GM12878 (cell line): ENCODE results near the gene CYSRT1. TPM values are rescaled to one million over a fixed set of nuclear protein-coding genes. Genes with fewer than 3 reads are reported as not detected.

Experiments
- ATAC-seq: fragments of 200-7000 bp; cut with Tn5 transposase; 3 replicates; pipeline ENCODE4 v1.9.1; 2020; ENCODE audit warnings: mild to moderate bottlenecking, moderate library complexity
- BruUV-seq: library from RNA; stranded (reverse); fragments of 400-500 nt; replicated peaks from 2 replicates; lab custom pipeline; 2021; lab: Mats Ljungman, UMichigan
- CTCF ChIA-PET: fragments of 300-600 bp; sonication (Branson Sonifier 250); formaldehyde crosslinking; extraction: SDS; loops from one replicate; lab custom pipeline; 2021; ENCODE audit warnings: inconsistent platforms; lab: Yijun Ruan, JAX
- POLR2A ChIA-PET: fragments of 350-600 bp; formaldehyde crosslinking; extraction: SDS; loops from one replicate; lab custom pipeline; 2021; ENCODE audit warnings: inconsistent platforms; lab: Charles Lee
- RAD21 ChIA-PET: fragments of 300-600 bp; sonication (Branson Sonifier 250); formaldehyde crosslinking; loops from one replicate; lab custom pipeline; 2023; ENCODE audit warnings: antibody characterized with exemption; ENCODE audit not compliant: unreplicated experiment; lab: Charles Lee
- SMC1A ChIA-PET: fragments of 300-600 bp; sonication (Branson Sonifier 250); formaldehyde crosslinking; loops from one replicate; lab custom pipeline; 2023; ENCODE audit not compliant: unreplicated experiment, uncharacterized antibody; lab: Charles Lee
- DNase-seq: peaks from one replicate; pipeline ENCODE4 v3.0.0-alpha.2; 2011; ENCODE audit warnings: low read depth, low spot score
- FAIRE-seq: peaks from 3 replicates; lab custom pipeline; 2011; peaks lifted over from hg19 to GRCh38; lab: Jason Lieb, UNC
- H2AFZ ChIP-seq: 2 replicates; pipeline ENCODE4 v1.6.0; 2011; ENCODE audit warnings: low read depth, low read length, control low read depth; ENCODE audit not compliant: control insufficient read depth
- H3K27ac ChIP-seq: 2 replicates; pipeline ENCODE4 v1.5.1; 2011; ENCODE audit warnings: control low read depth; ENCODE audit not compliant: control insufficient read depth, insufficient read depth
- H3K27me3 ChIP-seq, 2 experiments: replicated peaks in 1 of 2; 2 replicates each; pipeline versions ENCODE4 v1.6.0 to v1.6.1; 2011; ENCODE audit warnings: low read length in 1 of 2; ENCODE audit not compliant: control insufficient read depth in 2 of 2, insufficient read depth in 2 of 2
- H3K36me3 ChIP-seq, 2 experiments: 2 replicates each; pipeline ENCODE4 v1.5.1; 2011; ENCODE audit warnings: low read length in 1 of 2; ENCODE audit not compliant: control insufficient read depth in 2 of 2, insufficient read depth in 2 of 2
- H3K4me1 ChIP-seq: 2 replicates; pipeline ENCODE4 v1.6.1; 2011; ENCODE audit warnings: mild to moderate bottlenecking, low read length, moderate library complexity, mixed read lengths; ENCODE audit not compliant: control insufficient read depth, insufficient read depth
- H3K4me2 ChIP-seq: 2 replicates; pipeline ENCODE4 v1.6.0; 2011; ENCODE audit warnings: control low read depth; ENCODE audit not compliant: control insufficient read depth, insufficient read depth
- H3K4me3 ChIP-seq: fragments of 200-600 bp; sonication (generic); 2 replicates; pipeline ENCODE4 v1.5.1; 2016
- H3K79me2 ChIP-seq: 2 replicates; pipeline ENCODE4 v1.6.0; 2011; ENCODE audit warnings: low read length; ENCODE audit not compliant: control insufficient read depth, insufficient read depth
- H3K9ac ChIP-seq: 2 replicates; pipeline ENCODE4 v1.8.0; 2011; ENCODE audit warnings: low read length, control low read depth, mixed read lengths; ENCODE audit not compliant: control insufficient read depth, insufficient read depth
- H3K9me3 ChIP-seq: replicated peaks from 3 replicates; pipeline ENCODE4 v1.5.1; 2011; ENCODE audit warnings: mild to moderate bottlenecking, low read length; ENCODE audit not compliant: control insufficient read depth, insufficient read depth
- H4K20me1 ChIP-seq: 2 replicates; pipeline ENCODE4 v1.6.0; 2011; ENCODE audit not compliant: control insufficient read depth, insufficient read depth
- ASH2L ChIP-seq: fragments of 300-600, 200-600 bp; sonication (generic); IDR thresholded peaks from 2 replicates; pipeline ENCODE4 v1.6.1; 2017; ENCODE audit warnings: low read depth, mild to moderate bottlenecking, borderline replicate concordance
- CBX3 ChIP-seq: fragments of 200-600 bp; sonication (generic); IDR thresholded peaks from 2 replicates; pipeline ENCODE4 v1.6.1; 2016; ENCODE audit warnings: low read depth, borderline replicate concordance
- CHD1 ChIP-seq: IDR thresholded peaks from 2 replicates; pipeline ENCODE4 v1.6.1; 2012; ENCODE audit warnings: low read depth, low read length, improper control_type of control experiment
- ETV6 ChIP-seq, 2 experiments: fragments of 450-650 bp in 1 of 2; IDR thresholded peaks in 1 of 2; conservative IDR thresholded peaks in 1 of 2; 2 replicates each; pipeline ENCODE4 v1.6.1; 2014; ENCODE audit warnings: antibody characterized with exemption in 1 of 2, borderline replicate concordance in 1 of 2, low read depth in 1 of 2, mild to moderate bottlenecking in 1 of 2, moderate library complexity in 1 of 2
- FOXK2 ChIP-seq: fragments of 450-650 bp; IDR thresholded peaks from 2 replicates; pipeline ENCODE4 v1.6.1; 2017; ENCODE audit warnings: mild to moderate bottlenecking, moderate library complexity
- GATAD2B ChIP-seq: fragments of 450-650 bp; conservative IDR thresholded peaks from 2 replicates; pipeline ENCODE4 v1.6.1; 2017; ENCODE audit warnings: low read depth, mild to moderate bottlenecking, moderate library complexity
- HCFC1 ChIP-seq: fragments of 150-350 bp; IDR thresholded peaks from 2 replicates; pipeline ENCODE4 v1.6.1; 2014; ENCODE audit warnings: low read length
- MTA2 ChIP-seq: fragments of 450-650 bp; IDR thresholded peaks from 2 replicates; pipeline ENCODE4 v1.6.1; 2016; ENCODE audit warnings: low read depth, mild to moderate bottlenecking, moderate library complexity
- NFYA ChIP-seq: IDR thresholded peaks from 2 replicates; pipeline ENCODE4 v1.6.1; 2011; ENCODE audit warnings: low read depth, mild to moderate bottlenecking, low read length, improper control_type of control experiment, borderline replicate concordance
- NR2C1 ChIP-seq: fragments of 450-650 bp; IDR thresholded peaks from 2 replicates; pipeline ENCODE4 v1.6.1; 2017; ENCODE audit warnings: antibody characterized with exemption, mild to moderate bottlenecking, moderate library complexity
- SMARCA5 ChIP-seq: fragments of 450-650 bp; IDR thresholded peaks from 2 replicates; pipeline ENCODE4 v1.6.1; 2017; ENCODE audit warnings: mild to moderate bottlenecking
- STAT3 ChIP-seq: IDR thresholded peaks from 2 replicates; pipeline ENCODE4 v1.6.1; 2011; ENCODE audit warnings: low read depth, low read length, improper control_type of control experiment
- SUZ12 ChIP-seq: fragments of 200-600 bp; sonication (generic); IDR thresholded peaks from one replicate; pipeline ENCODE4 v1.6.1; 2018; ENCODE audit warnings: antibody characterized with exemption, mild to moderate bottlenecking; ENCODE audit not compliant: unreplicated experiment
- ZNF24 ChIP-seq: fragments of 450-650 bp; IDR thresholded peaks from 2 replicates; pipeline ENCODE4 v1.6.1; 2017; ENCODE audit warnings: antibody characterized with exemption, mild to moderate bottlenecking
- ZSCAN29 ChIP-seq: fragments of 450-650 bp; IDR thresholded peaks from 2 replicates; pipeline ENCODE4 v1.6.1; 2017; ENCODE audit warnings: mild to moderate bottlenecking, moderate library complexity
- ZZZ3 ChIP-seq: IDR thresholded peaks from 2 replicates; pipeline ENCODE4 v1.6.1; 2011; ENCODE audit warnings: low read depth; ENCODE audit not compliant: control insufficient read depth, insufficient read length
- WGBS: methylation state at CpG from one replicate; pipeline ENCODE4 v1.1.6; 2016; ENCODE audit warnings: low lambda C conversion rate; ENCODE audit not compliant: insufficient replicate concordance, insufficient coverage; ENCODE audit errors: missing lambda C conversion rate; 5-methylcytosine and 5-hydroxymethylcytosine counted together
- in situ Hi-C: fragments of 300-500 bp; cut with MboI; formaldehyde crosslinking; loops from 9 replicates; pipeline ENCODE4 v1.14.3; 2018; ENCODE audit warnings: mixed read lengths
- intact Hi-C: fragments of 100-400 bp; cut with micrococcal nuclease; formaldehyde crosslinking; loops from one replicate; pipeline ENCODE4 v1.14.2; 2022; ENCODE audit not compliant: unreplicated experiment
- polyA plus RNA-seq, 11 experiments: library from polyadenylated mRNA; depleted of rRNA in 4 of 11; unstranded in 6 of 11; stranded (reverse) in 5 of 11; fragments of >200 nt; fragmentation: Nextera tagmentation in 4 of 11; fragmentation: Illumina TruSeq in 1 of 11; extraction: Ambion mirVana in 4 of 11; extraction: Trizol in 1 of 11; gene quantifications; 1 replicate in 1 of 11; 2 replicates in 10 of 11; pipeline versions ENCODE4 v1.2.1 to v1.2.3, GENCODE V29; 2011 to 2016; ENCODE audit warnings: inconsistent platforms in 2 of 11, missing spikeins in 2 of 11, low read depth in 1 of 11
- total RNA-seq, 4 experiments: library from RNA; depleted of rRNA in 3 of 4; stranded (reverse); fragments of >200 nt in 3 of 4; fragmentation: Illumina TruSeq in 1 of 4; extraction: Trizol in 1 of 4; gene quantifications; 2 replicates each; pipeline versions ENCODE4 v1.2.1 to v1.2.3, GENCODE V29; 2013 to 2021
- TF ChIP-seq, protein P1 (sequence below): fragments of 450-650 bp; IDR thresholded peaks from 2 replicates; pipeline ENCODE4 v1.6.1; 2016; ENCODE audit warnings: mild to moderate bottlenecking
- TF ChIP-seq, protein P2 (sequence below): fragments of 150-350 bp; IDR thresholded peaks from 2 replicates; pipeline ENCODE4 v1.6.1; 2014; ENCODE audit warnings: mild to moderate bottlenecking, low read depth, low read length
- TF ChIP-seq, protein P3 (sequence below): fragments of 450-650 bp; IDR thresholded peaks from 2 replicates; pipeline ENCODE4 v1.6.1; 2018; ENCODE audit warnings: borderline replicate concordance, mild to moderate bottlenecking; ENCODE audit not compliant: partially characterized antibody

Gene CYSRT1
- total and polyA plus RNA-seq, 10 of the 15 experiments (the other 5 are each of a cell fraction or from before 2014, with no cell fraction given), result 0.24 to 3.6 (median 0.97) TPM; not detected in 1

DNA sequence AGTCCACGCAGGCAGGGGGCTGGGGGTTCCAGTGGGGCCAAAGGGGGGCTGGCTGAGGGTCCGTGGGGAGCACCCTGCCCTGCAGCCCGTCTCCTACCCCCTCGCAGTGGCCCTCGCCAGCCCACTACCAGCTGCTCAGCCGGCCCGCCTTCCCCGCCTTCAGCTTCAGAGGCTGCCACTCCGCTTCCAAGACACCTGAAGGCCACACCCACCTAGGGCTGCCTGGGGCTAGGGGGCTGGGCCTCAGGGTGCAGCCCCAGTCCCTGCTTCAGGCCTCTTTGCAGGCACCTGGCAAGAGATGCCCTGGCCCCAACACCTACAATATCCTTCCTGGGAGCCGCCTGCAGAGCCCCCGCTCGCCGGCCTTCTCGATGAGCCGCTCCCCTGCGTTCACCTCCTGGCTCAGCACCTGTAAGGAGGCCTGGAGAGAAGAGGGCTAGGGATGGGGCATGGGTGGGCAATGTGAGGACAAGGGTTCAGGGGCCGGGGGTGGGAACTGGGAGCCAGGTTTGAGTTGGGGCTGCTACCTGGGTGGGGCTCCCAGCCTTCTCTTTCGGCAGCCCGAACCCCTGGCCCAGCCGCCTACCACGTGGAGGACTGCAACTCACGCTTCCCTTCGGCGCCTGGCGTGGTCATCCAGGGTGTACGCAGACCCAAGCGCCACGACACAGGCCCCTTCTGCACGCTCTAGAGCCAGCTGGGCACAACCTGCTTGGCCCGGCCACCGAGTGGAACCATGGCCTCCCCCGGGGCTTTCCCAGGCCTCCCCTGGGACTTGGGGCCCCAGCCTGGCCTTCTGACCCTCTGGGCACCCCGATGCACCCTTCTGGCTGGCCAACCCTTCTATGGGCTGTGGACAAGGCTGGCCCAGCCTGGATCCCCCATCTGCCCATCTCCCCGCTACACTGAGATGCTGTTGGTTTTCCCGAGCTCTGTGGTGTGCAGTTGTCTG is 27.9 kb downstream of the CYSRT1 start:
- in situ Hi-C loops (no loop called here), intact Hi-C loops (no loop called here)
- no peak for DNase-seq
- ChIA-PET CTCF (interaction anchor here (1.1 to 1.7 kb wide), 4 partner anchors 11 to 25 kb away, joined by 3 to 6 read pairs (median 3); partner anchors contain the start of gene TOR4A), POLR2A (interaction anchor here (0.5 to 6.2 kb wide), 2 partner anchors 12 to 157 kb away, joined by 4 to 112 read pairs; partner anchors contain the start of gene TUBB4B), RAD21 (interaction anchor here (1.8 kb wide), 1 partner anchor 25 kb away, joined by 6 read pairs; the partner anchor contains the start of gene TOR4A), SMC1A (interaction anchor here (0.9 kb wide), 1 partner anchor 12 kb away, joined by 4 read pairs; the partner anchor contains the start of gene TUBB4B)
- WGBS, result 55% methylated on average over 30 of the region's 35 CpGs
- FAIRE-seq, result no peak
- BruUV-seq, result no TSS peak
- peak; percentile 38 for ATAC-seq
- Histone ChIP-seq H3K9me3 (no peaks in the 10 kb centered on the region), H3K27ac (no peak overlapping the region), H3K36me3 (peaks cover 0 to 2% of the 10 kb centered on the region in 2 experiments; a peak in 1 of 4 replicates), H3K9ac (no peak overlapping the region), H4K20me1 (no peaks in the 10 kb centered on the region), H2AFZ (no peak overlapping the region), H3K4me2 (no peak overlapping the region), H3K4me1 (peaks cover 14% of the 10 kb centered on the region), H3K79me2 (peaks cover 18% of the 10 kb centered on the region), H3K27me3 (no peaks in the 10 kb centered on the region), H3K4me3 (no peak overlapping the region)
- TF ChIP-seq, protein P1, sequence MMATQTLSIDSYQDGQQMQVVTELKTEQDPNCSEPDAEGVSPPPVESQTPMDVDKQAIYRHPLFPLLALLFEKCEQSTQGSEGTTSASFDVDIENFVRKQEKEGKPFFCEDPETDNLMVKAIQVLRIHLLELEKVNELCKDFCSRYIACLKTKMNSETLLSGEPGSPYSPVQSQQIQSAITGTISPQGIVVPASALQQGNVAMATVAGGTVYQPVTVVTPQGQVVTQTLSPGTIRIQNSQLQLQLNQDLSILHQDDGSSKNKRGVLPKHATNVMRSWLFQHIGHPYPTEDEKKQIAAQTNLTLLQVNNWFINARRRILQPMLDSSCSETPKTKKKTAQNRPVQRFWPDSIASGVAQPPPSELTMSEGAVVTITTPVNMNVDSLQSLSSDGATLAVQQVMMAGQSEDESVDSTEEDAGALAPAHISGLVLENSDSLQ, result peak; percentile 73
- TF ChIP-seq ETV6 (conservative IDR thresholded peaks at IDR 0.05 in 1 of 2, IDR thresholded peaks at IDR 0.05 in 1 of 2; ENCODE audit: borderline replicate concordance in 1 of 2, low read depth in 1 of 2), result no peak
- no peak for TF ChIP-seq NR2C1
- TF ChIP-seq NFYA, result no peak
- TF ChIP-seq CBX3, result no peak
- TF ChIP-seq ASH2L, result no peak
- TF ChIP-seq, protein P2, sequence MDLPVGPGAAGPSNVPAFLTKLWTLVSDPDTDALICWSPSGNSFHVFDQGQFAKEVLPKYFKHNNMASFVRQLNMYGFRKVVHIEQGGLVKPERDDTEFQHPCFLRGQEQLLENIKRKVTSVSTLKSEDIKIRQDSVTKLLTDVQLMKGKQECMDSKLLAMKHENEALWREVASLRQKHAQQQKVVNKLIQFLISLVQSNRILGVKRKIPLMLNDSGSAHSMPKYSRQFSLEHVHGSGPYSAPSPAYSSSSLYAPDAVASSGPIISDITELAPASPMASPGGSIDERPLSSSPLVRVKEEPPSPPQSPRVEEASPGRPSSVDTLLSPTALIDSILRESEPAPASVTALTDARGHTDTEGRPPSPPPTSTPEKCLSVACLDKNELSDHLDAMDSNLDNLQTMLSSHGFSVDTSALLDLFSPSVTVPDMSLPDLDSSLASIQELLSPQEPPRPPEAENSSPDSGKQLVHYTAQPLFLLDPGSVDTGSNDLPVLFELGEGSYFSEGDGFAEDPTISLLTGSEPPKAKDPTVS, result no peak
- TF ChIP-seq ZSCAN29, result no peak
- no peak for TF ChIP-seq ZNF24
- TF ChIP-seq MTA2, result no peak
- no peak for TF ChIP-seq HCFC1
- no peak for TF ChIP-seq SUZ12
- TF ChIP-seq FOXK2, result no peak
- TF ChIP-seq ZZZ3, result no peak
- no peak for TF ChIP-seq CHD1
- TF ChIP-seq GATAD2B, result no peak
- TF ChIP-seq, protein P3, sequence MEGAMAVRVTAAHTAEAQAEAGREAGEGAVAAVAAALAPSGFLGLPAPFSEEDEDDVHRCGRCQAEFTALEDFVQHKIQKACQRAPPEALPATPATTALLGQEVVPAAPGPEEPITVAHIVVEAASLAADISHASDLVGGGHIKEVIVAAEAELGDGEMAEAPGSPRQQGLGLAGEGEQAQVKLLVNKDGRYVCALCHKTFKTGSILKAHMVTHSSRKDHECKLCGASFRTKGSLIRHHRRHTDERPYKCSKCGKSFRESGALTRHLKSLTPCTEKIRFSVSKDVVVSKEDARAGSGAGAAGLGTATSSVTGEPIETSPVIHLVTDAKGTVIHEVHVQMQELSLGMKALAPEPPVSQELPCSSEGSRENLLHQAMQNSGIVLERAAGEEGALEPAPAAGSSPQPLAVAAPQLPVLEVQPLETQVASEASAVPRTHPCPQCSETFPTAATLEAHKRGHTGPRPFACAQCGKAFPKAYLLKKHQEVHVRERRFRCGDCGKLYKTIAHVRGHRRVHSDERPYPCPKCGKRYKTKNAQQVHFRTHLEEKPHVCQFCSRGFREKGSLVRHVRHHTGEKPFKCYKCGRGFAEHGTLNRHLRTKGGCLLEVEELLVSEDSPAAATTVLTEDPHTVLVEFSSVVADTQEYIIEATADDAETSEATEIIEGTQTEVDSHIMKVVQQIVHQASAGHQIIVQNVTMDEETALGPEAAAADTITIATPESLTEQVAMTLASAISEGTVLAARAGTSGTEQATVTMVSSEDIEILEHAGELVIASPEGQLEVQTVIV, result no peak
- no peak for TF ChIP-seq SMARCA5
- no peak for TF ChIP-seq STAT3
